BLaER1 treated with 17β-estradiol and CSF1 and Interleukin-3, amounts not matched to agents 10 nM and 100 nM (cell line): ENCODE results near the gene GJB4.

ENCODE experiments used
- H3K27ac ChIP-seq, 11 experiments: shearing (Covaris generic); formaldehyde crosslinking; 2 replicates each; pipeline ENCODE4 v1.8.1; 2022
- H3K27me3 ChIP-seq, 11 experiments: shearing (Covaris generic); formaldehyde crosslinking; 2 replicates each; pipeline ENCODE4 v1.8.1; 2022
- H3K36me3 ChIP-seq, 11 experiments: shearing (Covaris generic); formaldehyde crosslinking; 2 replicates each; pipeline ENCODE4 v1.8.1; 2022
- H3K4me1 ChIP-seq, 10 experiments: shearing (Covaris generic); formaldehyde crosslinking; 2 replicates each; pipeline ENCODE4 v1.8.1; 2022
- H3K4me2 ChIP-seq, 11 experiments: shearing (Covaris generic); formaldehyde crosslinking; 2 replicates each; pipeline ENCODE4 v1.8.1; 2022
- H3K4me3 ChIP-seq, 10 experiments: shearing (Covaris generic); formaldehyde crosslinking; 2 replicates each; pipeline ENCODE4 v1.8.1; 2022
- H3K9ac ChIP-seq, 11 experiments: shearing (Covaris generic); formaldehyde crosslinking; 2 replicates each; pipeline ENCODE4 v1.8.1; 2022
- H3K9me3 ChIP-seq, 11 experiments: shearing (Covaris generic); formaldehyde crosslinking; replicated peaks in 1 of 11; 2 replicates each; pipeline ENCODE4 v1.8.1; 2022
- H4K20me1 ChIP-seq, 11 experiments: shearing (Covaris generic); formaldehyde crosslinking; 2 replicates each; pipeline ENCODE4 v1.8.1; 2022
- Cebpa-rat ChIP-seq, 11 experiments: shearing (Covaris generic); IDR thresholded peaks; 2 replicates each; pipeline ENCODE4 v1.8.1; 2022

The GJB4 gene

GRCh38 chr1:34759503-34760357 is at the start of gene GJB4:
TSS of gene GJB4 (plus strand) at chr1:34759740. CDS start at chr1:34761255, 1,515 bp downstream.
- Histone ChIP-seq H3K27me3 (no peaks in the 10 kb centered on the region), H3K4me2 (no peak within 1 kb of the TSS), H3K4me1 (peaks cover 0 to 4% (median 0%) of the 10 kb centered on the region in 10 experiments; a peak in 1 of 20 replicates), H3K27ac (no peak within 1 kb of the TSS), H3K9ac (no peak within 1 kb of the TSS), H3K36me3 (no peaks in the 10 kb centered on the region), H3K9me3 (no peaks in the 10 kb centered on the region), H3K4me3 (no peak within 1 kb of the TSS), H4K20me1 (no peaks in the 10 kb centered on the region)
- TF ChIP-seq Cebpa-rat (IDR thresholded peaks at IDR 0.05), result no peak

DNA sequence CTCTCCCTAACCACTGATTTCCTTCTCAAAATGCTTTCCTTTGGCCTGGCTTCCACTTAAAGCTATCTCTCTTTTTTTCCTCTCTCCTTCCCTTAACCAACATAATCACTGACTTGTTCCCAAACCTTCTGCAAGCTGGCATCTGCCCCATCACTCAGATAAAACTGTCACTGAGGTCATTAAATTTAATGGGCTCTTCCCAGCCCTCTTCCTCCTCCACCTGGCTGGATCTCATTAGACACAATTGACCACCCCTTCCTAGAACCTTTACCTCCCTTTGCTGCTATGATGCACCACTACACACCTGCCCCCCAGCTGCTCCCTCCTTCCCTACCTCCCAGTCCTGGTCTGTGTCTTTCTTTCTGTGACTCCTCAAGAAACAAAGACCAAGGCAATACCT is 48.7 kb upstream of the GJB4 start:
- no peaks in the 10 kb centered on the region for H3K27me3 ChIP-seq
- no peak overlapping the region for H3K4me3 ChIP-seq
- H3K4me1 ChIP-seq, result peaks cover 0 to 11% (median 6%) of the 10 kb centered on the region in 10 experiments; a peak in 10 of 20 replicates
- TF ChIP-seq Cebpa-rat (IDR thresholded peaks at IDR 0.05), result no peak
- peak overlapping the region in 6 of 11 experiments; percentile 6 to 56 (median 27); a peak in 6 of 22 replicates for H3K4me2 ChIP-seq
- H4K20me1 ChIP-seq, result no peaks in the 10 kb centered on the region; a peak in 1 of 22 replicates
- H3K9ac ChIP-seq, result no peak overlapping the region
- H3K9me3 ChIP-seq, result no peaks in the 10 kb centered on the region
- no peak overlapping the region for H3K27ac ChIP-seq
- H3K36me3 ChIP-seq, result no peaks in the 10 kb centered on the region

- Histone ChIP-seq H3K4me1 (peaks cover 0 to 11% (median 6%) of the 10 kb centered on the region in 10 experiments; a peak in 10 of 20 replicates), H3K27me3 (no peaks in the 10 kb centered on the region), H3K4me2 (no peak overlapping the region), H4K20me1 (no peaks in the 10 kb centered on the region; a peak in 1 of 22 replicates), H3K9ac (no peak overlapping the region), H3K27ac (no peak overlapping the region), H3K9me3 (no peaks in the 10 kb centered on the region), H3K36me3 (no peaks in the 10 kb centered on the region), H3K4me3 (no peak overlapping the region)
- no peak for TF ChIP-seq Cebpa-rat (IDR thresholded peaks at IDR 0.05)
These were observed 48.1 kb upstream of the GJB4 start for GRCh38 chr1:34711485-34711884.

DNA sequence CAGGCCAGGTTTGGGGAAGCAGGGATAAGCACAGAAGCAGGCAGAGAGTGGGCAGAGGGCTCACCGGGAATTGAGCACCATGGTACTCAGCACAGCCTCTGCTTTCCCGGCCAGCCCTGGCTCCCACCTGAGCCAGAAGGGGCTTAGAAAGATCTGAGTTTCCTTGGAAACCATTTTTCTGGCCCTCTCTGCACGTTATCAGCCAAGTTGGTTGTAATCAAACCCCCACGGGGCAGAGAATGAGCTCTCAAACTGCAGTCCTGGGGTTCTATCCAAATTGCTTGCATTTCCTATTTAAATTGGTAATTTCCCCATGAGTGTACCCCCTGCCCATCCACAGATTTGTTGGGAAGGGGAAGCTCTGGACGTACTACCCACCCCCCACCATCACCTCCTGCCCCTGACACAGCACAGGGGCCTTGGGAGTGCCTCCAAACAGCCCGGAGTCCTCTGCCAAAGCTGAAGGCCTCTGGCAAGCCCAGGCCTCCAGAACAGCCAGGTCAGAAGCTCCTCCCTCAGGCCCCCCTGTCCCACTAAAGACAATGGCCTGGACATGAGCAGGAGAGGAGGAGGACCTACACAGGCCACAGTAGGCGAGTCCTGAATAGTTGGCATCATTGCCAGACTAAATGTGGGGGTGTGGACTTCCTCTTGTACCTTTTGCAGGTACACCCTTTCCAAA is 47.4 kb upstream of the GJB4 start:
- no peak overlapping the region for H3K9ac ChIP-seq
- H3K4me3 ChIP-seq, result no peak overlapping the region
- no peaks in the 10 kb centered on the region; a peak in 1 of 22 replicates for H4K20me1 ChIP-seq
- H3K27me3 ChIP-seq, result no peaks in the 10 kb centered on the region
- no peaks in the 10 kb centered on the region for H3K9me3 ChIP-seq
- no peak for TF ChIP-seq Cebpa-rat (IDR thresholded peaks at IDR 0.05)
- H3K4me2 ChIP-seq, result no peak overlapping the region
- peaks cover 0 to 11% (median 6%) of the 10 kb centered on the region in 10 experiments; a peak in 10 of 20 replicates for H3K4me1 ChIP-seq
- H3K36me3 ChIP-seq, result no peaks in the 10 kb centered on the region
- no peak overlapping the region for H3K27ac ChIP-seq

DNA sequence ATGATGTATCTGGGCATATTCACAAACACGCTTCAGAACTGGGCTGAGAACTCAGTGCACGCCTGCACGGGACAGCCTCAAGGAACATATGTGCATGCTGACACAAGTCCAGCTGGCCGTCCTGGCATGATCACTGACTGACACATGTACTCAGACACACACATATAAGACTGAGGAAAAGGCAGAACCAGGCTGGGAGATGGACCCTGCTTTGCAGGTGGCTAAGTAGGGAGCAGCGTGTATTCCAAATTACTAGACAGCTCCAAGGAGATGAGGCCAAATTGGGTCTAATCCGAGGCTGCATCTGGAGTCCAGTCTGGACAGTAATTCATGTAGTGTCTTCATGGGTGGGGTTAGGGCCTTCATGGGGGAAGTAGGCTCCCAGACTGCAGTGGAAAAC is 46.1 kb upstream of the GJB4 start:
- no peak overlapping the region for H3K4me3 ChIP-seq
- H3K4me1 ChIP-seq, result peaks cover 0 to 11% (median 6%) of the 10 kb centered on the region in 10 experiments; a peak in 10 of 20 replicates
- no peaks in the 10 kb centered on the region for H3K36me3 ChIP-seq
- H3K4me2 ChIP-seq, result no peak overlapping the region
- TF ChIP-seq Cebpa-rat (IDR thresholded peaks at IDR 0.05), result no peak
- no peaks in the 10 kb centered on the region; a peak in 1 of 22 replicates for H4K20me1 ChIP-seq
- no peak overlapping the region for H3K9ac ChIP-seq
- H3K27ac ChIP-seq, result no peak overlapping the region
- no peaks in the 10 kb centered on the region for H3K27me3 ChIP-seq
- peaks cover 0 to 9% (median 0%) of the 10 kb centered on the region in 11 experiments; a peak in 3 of 22 replicates for H3K9me3 ChIP-seq

- H3K27me3 ChIP-seq, result no peaks in the 10 kb centered on the region
- no peak overlapping the region for H3K4me3 ChIP-seq
- no peaks in the 10 kb centered on the region for H3K36me3 ChIP-seq
- H3K27ac ChIP-seq, result no peak overlapping the region
- peaks cover 0 to 11% (median 6%) of the 10 kb centered on the region in 10 experiments; a peak in 10 of 20 replicates for H3K4me1 ChIP-seq
- H3K4me2 ChIP-seq, result no peak overlapping the region
- H3K9me3 ChIP-seq, result peaks cover 0 to 9% (median 0%) of the 10 kb centered on the region in 11 experiments; a peak in 3 of 22 replicates
- H3K9ac ChIP-seq, result no peak overlapping the region
- no peaks in the 10 kb centered on the region; a peak in 1 of 22 replicates for H4K20me1 ChIP-seq
- TF ChIP-seq Cebpa-rat (IDR thresholded peaks at IDR 0.05), result no peak
These were observed 45.2 kb upstream of the GJB4 start for GRCh38 chr1:34714386-34714785.

DNA sequence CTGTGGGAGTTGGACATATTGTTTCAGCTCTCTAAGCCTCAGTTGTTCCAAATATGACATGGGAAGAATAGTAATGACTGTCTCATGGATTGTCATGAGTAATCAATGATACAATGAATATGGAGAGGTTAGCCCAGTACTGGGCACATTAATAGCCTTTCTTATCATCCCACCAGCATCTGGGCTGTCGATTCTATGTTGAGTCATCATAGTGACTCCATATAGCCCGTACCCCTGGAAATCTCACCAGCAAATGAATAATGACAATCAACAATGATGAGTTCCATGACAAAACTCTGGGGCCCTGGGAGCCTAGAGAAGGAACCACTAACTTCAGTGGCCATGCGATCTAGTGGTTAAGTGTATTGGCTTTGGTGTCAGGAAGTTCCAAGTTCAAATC is 44.4 kb upstream of the GJB4 start:
- H3K27ac ChIP-seq, result no peak overlapping the region
- peaks cover 0 to 9% (median 0%) of the 10 kb centered on the region in 11 experiments; a peak in 3 of 22 replicates for H3K9me3 ChIP-seq
- H3K27me3 ChIP-seq, result no peaks in the 10 kb centered on the region
- H3K36me3 ChIP-seq, result no peaks in the 10 kb centered on the region
- H3K4me1 ChIP-seq, result peaks cover 0 to 11% (median 6%) of the 10 kb centered on the region in 10 experiments; a peak in 10 of 20 replicates
- no peak for TF ChIP-seq Cebpa-rat (IDR thresholded peaks at IDR 0.05)
- H3K4me3 ChIP-seq, result no peak overlapping the region
- H3K9ac ChIP-seq, result no peak overlapping the region
- H4K20me1 ChIP-seq, result no peaks in the 10 kb centered on the region; a peak in 1 of 22 replicates
- H3K4me2 ChIP-seq, result no peak overlapping the region

GRCh38 chr1:34721241-34721640 is 38.3 kb upstream of the GJB4 start:
- Histone ChIP-seq H3K4me2 (no peak overlapping the region), H3K9me3 (peaks cover 0 to 9% (median 0%) of the 10 kb centered on the region in 11 experiments; a peak in 3 of 22 replicates), H3K9ac (no peak overlapping the region), H3K27ac (no peak overlapping the region), H3K4me1 (no peaks in the 10 kb centered on the region), H3K27me3 (no peaks in the 10 kb centered on the region), H4K20me1 (no peaks in the 10 kb centered on the region), H3K4me3 (no peak overlapping the region), H3K36me3 (no peaks in the 10 kb centered on the region)
- TF ChIP-seq Cebpa-rat (IDR thresholded peaks at IDR 0.05), result no peak

DNA sequence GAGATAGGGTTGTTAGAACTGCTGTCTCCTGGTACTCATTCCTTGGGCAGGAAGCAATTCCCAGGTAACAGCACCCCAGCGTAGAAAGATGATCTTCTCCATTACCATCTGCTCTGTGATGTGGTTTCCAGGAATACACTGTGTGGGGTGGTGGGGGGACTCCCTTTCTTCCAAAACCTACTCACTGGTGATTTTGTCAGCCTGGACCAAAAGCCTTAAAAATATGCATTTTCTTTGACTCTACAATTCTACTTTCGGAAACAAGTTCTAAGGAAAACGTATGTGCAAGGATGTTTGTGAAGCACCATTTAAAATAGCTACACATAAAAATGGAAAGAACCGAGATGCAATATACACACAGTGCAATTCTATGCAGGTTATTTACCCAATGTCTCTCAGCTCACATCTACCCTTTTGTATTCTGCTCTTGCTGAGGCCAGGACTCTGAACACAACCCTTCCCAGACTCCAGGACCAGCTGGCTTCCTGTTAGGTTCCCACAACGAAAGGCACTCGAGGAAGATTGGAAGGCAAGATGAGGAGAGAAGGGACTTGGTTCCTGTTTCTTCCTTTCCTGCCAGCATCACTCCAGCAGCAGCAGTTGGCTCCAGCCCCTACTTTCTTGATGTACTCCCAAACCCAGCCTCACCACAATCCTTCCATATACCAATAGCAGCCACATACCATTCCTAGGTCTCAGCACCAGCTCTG is 37.7 kb upstream of the GJB4 start:
- H3K9me3 ChIP-seq, result peaks cover 0 to 9% (median 0%) of the 10 kb centered on the region in 11 experiments; a peak in 3 of 22 replicates
- H3K4me1 ChIP-seq, result no peaks in the 10 kb centered on the region
- no peaks in the 10 kb centered on the region for H3K36me3 ChIP-seq
- H3K4me3 ChIP-seq, result no peak overlapping the region
- H3K4me2 ChIP-seq, result no peak overlapping the region
- no peaks in the 10 kb centered on the region for H3K27me3 ChIP-seq
- TF ChIP-seq Cebpa-rat (IDR thresholded peaks at IDR 0.05), result no peak
- H3K27ac ChIP-seq, result no peak overlapping the region
- H3K9ac ChIP-seq, result no peak overlapping the region
- no peaks in the 10 kb centered on the region for H4K20me1 ChIP-seq
